ENCODE results near the gene KLF7.

KLF7 gene

GRCh38 chr2:207176247-207176646 is 10.5 kb upstream of the KLF7 start:
- no peak for TF ChIP-seq CTCF (IDR thresholded peaks at IDR 0.05; ENCODE audit: control extremely low read depth, extremely low read depth, low read depth, missing control alignments)
- CTCF ChIA-PET, result interaction anchor here (0.6 to 1.5 kb wide), 5 partner anchors 9 to 37 kb away, joined by 3 to 5 read pairs (median 3); no protein-coding TSS in a partner anchor
- DNase-seq (ENCODE audit: extremely low spot score), result no peak
- POLR2A ChIA-PET, result no interaction called here

GRCh38 chr2:207173641-207174040 is 7.9 kb upstream of the KLF7 start:
- ChIA-PET CTCF (interaction anchor here (0.7 to 1.9 kb wide), 2 partner anchors 9 to 16 kb away, joined by 3 to 6 read pairs; no protein-coding TSS in a partner anchor), POLR2A (no interaction called here)
- TF ChIP-seq CTCF (IDR thresholded peaks at IDR 0.05; ENCODE audit: control extremely low read depth, extremely low read depth, low read depth, missing control alignments), result no peak
- no peak for DNase-seq (ENCODE audit: extremely low spot score)

DNA sequence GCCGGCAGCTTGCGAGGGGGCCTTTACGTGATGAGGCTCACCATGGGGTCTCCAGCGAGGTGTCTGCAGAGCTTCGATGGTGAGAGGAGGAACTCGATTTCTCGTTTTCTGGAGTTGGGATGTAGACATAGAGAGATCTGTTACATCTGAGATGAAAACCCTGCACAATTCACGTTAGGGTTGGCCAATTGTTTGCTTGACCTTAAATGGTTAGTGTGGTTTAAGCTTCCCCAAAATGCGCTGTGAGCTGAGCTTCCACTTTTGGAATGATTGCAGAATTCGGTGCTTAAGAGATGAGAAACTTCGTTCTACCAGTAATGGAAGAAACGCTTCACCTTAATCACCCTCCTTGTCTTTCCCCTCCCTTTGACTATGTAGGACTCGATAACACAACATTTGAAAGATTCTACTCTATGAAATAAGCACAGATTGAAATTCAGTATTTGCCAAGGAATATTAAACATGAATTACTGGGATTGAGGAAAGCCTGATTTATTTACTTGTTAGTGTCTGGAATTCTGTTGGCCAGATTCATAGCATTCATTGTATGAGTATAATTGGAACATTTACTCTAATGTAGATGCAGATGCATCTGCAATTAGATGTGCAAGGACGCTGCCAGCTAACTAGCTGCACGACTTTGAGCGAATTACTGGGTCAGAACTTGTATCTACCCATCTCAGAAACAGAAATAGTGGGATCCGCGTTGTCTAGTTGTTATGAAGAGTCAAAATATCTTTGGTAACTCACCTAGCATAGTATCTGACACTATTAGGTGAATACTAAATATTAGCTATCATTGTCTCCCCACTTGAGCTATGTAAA is 1.6 kb upstream of the KLF7 start:
- peak; percentile 28 for DNase-seq (ENCODE audit: extremely low spot score)
- POLR2A ChIA-PET, result interaction anchor here (0.9 to 2.0 kb wide), 6 partner anchors 11 to 362 kb away, joined by 3 to 13 read pairs (median 4); partner anchors contain the start of gene CREB1
- CTCF ChIA-PET, result interaction anchor here (1.1 to 2.0 kb wide), 6 partner anchors 9 to 244 kb away, joined by 3 to 6 read pairs (median 4); no protein-coding TSS in a partner anchor
- TF ChIP-seq CTCF (IDR thresholded peaks at IDR 0.05; ENCODE audit: control extremely low read depth, extremely low read depth, low read depth, missing control alignments), result no peak

DNA sequence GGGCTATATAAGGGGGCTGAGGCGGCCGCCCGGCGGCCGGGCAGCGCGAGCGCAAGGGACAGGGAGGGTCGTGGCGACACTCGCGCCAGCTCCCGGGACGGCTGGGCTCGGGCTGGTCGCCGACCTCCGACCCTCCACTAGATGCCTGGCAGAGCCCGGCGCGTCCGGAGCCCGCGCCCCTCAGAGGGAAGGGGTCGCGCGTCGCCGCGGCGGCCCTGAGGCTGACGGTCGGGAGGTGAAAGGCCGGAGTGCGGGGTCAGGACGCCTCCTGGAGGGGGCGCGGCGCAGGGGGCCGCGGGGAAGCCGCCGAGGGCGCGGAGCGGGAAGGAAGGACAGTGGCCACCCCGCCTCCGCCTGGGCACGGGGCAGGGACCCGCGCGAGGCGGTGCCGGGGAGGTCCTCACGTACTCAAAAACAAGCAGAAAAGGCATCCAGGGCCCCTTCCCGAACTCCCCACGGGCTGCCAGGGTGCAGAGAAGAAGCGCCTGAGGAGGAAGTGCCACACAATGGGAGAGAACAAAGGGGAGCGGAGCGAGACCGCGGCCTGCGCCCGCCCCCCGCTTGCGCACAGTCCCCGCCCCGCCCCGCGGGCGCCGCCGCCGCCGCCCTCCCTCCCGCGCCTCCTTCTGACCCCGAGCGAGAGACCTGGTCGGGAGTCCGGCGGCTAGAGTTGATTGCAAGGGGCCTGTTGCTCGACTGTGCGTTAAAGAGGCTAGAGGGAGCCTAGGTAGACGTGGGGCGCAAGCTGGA is 776 bp upstream of the KLF7 start:
- ChIA-PET CTCF (interaction anchor here (0.6 to 2.0 kb wide), 9 partner anchors 9 to 306 kb away, joined by 3 to 7 read pairs (median 3); no protein-coding TSS in a partner anchor), POLR2A (interaction anchor here (0.6 to 2.0 kb wide), 13 partner anchors 10 to 459 kb away, joined by 3 to 13 read pairs (median 4); partner anchors contain the start of genes CREB1 and METTL21A)
- TF ChIP-seq CTCF (IDR thresholded peaks at IDR 0.05; ENCODE audit: control extremely low read depth, extremely low read depth, low read depth, missing control alignments), result peak; percentile 15
- DNase-seq (ENCODE audit: extremely low spot score), result peak; percentile 74

DNA sequence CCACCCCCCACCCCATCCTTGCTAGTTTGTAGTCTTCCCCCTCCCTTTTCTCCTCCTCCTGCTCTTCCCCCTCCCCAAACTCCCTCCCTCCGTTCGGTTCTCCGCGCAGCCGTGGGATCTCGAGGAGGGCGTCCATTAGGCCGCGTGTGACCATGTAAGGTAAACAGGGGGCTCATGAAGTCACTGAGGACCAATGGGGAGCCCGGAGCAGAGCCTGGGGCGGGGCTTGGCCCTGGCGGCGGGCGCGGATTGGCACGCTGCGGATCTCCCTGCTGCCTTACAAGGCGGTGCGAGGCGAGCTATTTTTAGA is 246 bp upstream of the KLF7 start:
- CTCF ChIA-PET, result interaction anchor here (0.6 to 2.0 kb wide), 8 partner anchors 12 to 307 kb away, joined by 3 to 7 read pairs (median 3); no protein-coding TSS in a partner anchor
- DNase-seq (ENCODE audit: extremely low spot score), result peak; percentile 96
- POLR2A ChIA-PET, result interaction anchor here (0.6 to 2.0 kb wide), 12 partner anchors 10 to 459 kb away, joined by 3 to 13 read pairs (median 4); partner anchors contain the start of genes CREB1 and METTL21A
- no peak for TF ChIP-seq CTCF (IDR thresholded peaks at IDR 0.05; ENCODE audit: control extremely low read depth, extremely low read depth, low read depth, missing control alignments)
